SK-N-SH treated with all-trans-retinoic acid at 6 μM for 48 hours (cell line): ENCODE data around the gene DYNC1I1.

ENCODE experiments used
- ATAC-seq: fragments of 200-7000 bp; cut with Tn5 transposase; 3 replicates; pipeline ENCODE4 v1.9.1; 2020; ENCODE audit warnings: mild to moderate bottlenecking, moderate library complexity
- ARNTL ChIP-seq: fragments of 450-650 bp; formaldehyde crosslinking; IDR thresholded peaks from 2 replicates; pipeline ENCODE4 v1.5.0; 2020; ENCODE audit warnings: low read depth, mild to moderate bottlenecking, moderate library complexity, borderline replicate concordance
- BACH2 ChIP-seq: fragments of 250-450 bp; sonication (Bioruptor Pico); IDR thresholded peaks from 2 replicates; pipeline ENCODE4 v1.9.0; 2021; ENCODE audit warnings: mild to moderate bottlenecking, borderline replicate concordance
- CSDC2 ChIP-seq: fragments of 250-450 bp; sonication (Bioruptor Pico); IDR thresholded peaks from 2 replicates; pipeline ENCODE4 v1.5.0; 2020; ENCODE audit warnings: mild to moderate bottlenecking, moderate library complexity
- CSRNP3 ChIP-seq: fragments of 250-450 bp; sonication (Bioruptor Pico); IDR thresholded peaks from 2 replicates; pipeline ENCODE4 v1.5.1; 2021; ENCODE audit warnings: mild to moderate bottlenecking, moderate library complexity
- ESRRG ChIP-seq: fragments of 250-450 bp; sonication (Bioruptor Pico); IDR thresholded peaks from 2 replicates; pipeline ENCODE4 v1.6.1; 2021; ENCODE audit warnings: mild to moderate bottlenecking
- GLIS3 ChIP-seq: fragments of 250-450 bp; sonication (Bioruptor Pico); IDR thresholded peaks from 2 replicates; pipeline ENCODE4 v1.5.0; 2020; ENCODE audit warnings: mild to moderate bottlenecking, moderate library complexity
- ISL1 ChIP-seq: fragments of 250-450 bp; sonication (Bioruptor Pico); IDR thresholded peaks from 2 replicates; pipeline ENCODE4 v2.1.2; 2022; ENCODE audit warnings: mild to moderate bottlenecking, moderate library complexity
- OSR1 ChIP-seq: fragments of 250-450 bp; sonication (Bioruptor Pico); IDR thresholded peaks from 2 replicates; pipeline ENCODE4 v1.8.0; 2022; ENCODE audit warnings: moderate library complexity, mild to moderate bottlenecking, inconsistent platforms
- POU6F1 ChIP-seq: fragments of 250-450 bp; sonication (Bioruptor Pico); IDR thresholded peaks from 2 replicates; pipeline ENCODE4 v1.8.0; 2021; ENCODE audit warnings: low read depth, mild to moderate bottlenecking, moderate library complexity, borderline replicate concordance
- PPARA ChIP-seq: fragments of 250-450 bp; sonication (Bioruptor Pico); IDR thresholded peaks from 2 replicates; pipeline ENCODE4 v1.5.0; 2020; ENCODE audit warnings: mild to moderate bottlenecking, borderline replicate concordance
- RARB ChIP-seq: fragments of 250-450 bp; sonication (Bioruptor Pico); IDR thresholded peaks from 2 replicates; pipeline ENCODE4 v1.8.0; 2021; ENCODE audit warnings: mild to moderate bottlenecking, moderate library complexity
- SNAI2 ChIP-seq: fragments of 250-450 bp; sonication (Bioruptor Pico); IDR thresholded peaks from 2 replicates; pipeline ENCODE4 v1.5.0; 2020; ENCODE audit warnings: mild to moderate bottlenecking, moderate library complexity
- TCF4 ChIP-seq: fragments of 250-450 bp; sonication (Bioruptor Pico); IDR thresholded peaks from 2 replicates; pipeline ENCODE4 v1.8.0; 2021; ENCODE audit warnings: mild to moderate bottlenecking, moderate library complexity, borderline replicate concordance
- TOX ChIP-seq: fragments of 250-450 bp; sonication (Bioruptor Pico); IDR thresholded peaks from 2 replicates; pipeline ENCODE4 v1.8.0; 2021; ENCODE audit warnings: mild to moderate bottlenecking, moderate library complexity, borderline replicate concordance
- TSHZ2 ChIP-seq: fragments of 250-450 bp; sonication (Bioruptor Pico); IDR thresholded peaks from 2 replicates; pipeline ENCODE4 v1.5.0; 2020; ENCODE audit warnings: mild to moderate bottlenecking, moderate library complexity
- ZC3H10 ChIP-seq: fragments of 250-450 bp; sonication (Bioruptor Pico); IDR thresholded peaks from 2 replicates; pipeline ENCODE4 v1.5.1; 2021; ENCODE audit warnings: mild to moderate bottlenecking, moderate library complexity
- ZFP30 ChIP-seq: fragments of 450-650 bp; formaldehyde crosslinking; IDR thresholded peaks from 2 replicates; pipeline ENCODE4 v1.5.0; 2022; ENCODE audit warnings: mild to moderate bottlenecking, moderate library complexity
- ZNF565 ChIP-seq: fragments of 450-650 bp; formaldehyde crosslinking; conservative IDR thresholded peaks from 2 replicates; pipeline ENCODE4 v1.5.0; 2020; ENCODE audit warnings: low read depth, mild to moderate bottlenecking, moderate library complexity
- ZNF70 ChIP-seq: fragments of 450-650 bp; formaldehyde crosslinking; IDR thresholded peaks from 2 replicates; pipeline ENCODE4 v1.5.0; 2020; ENCODE audit warnings: mild to moderate bottlenecking, moderate library complexity
- ZNF8 ChIP-seq: fragments of 450-650 bp; formaldehyde crosslinking; IDR thresholded peaks from 2 replicates; pipeline ENCODE4 v1.5.0; 2020; ENCODE audit warnings: mild to moderate bottlenecking, moderate library complexity
- TF ChIP-seq, protein P1 (sequence below): fragments of 250-450 bp; sonication (Bioruptor Pico); IDR thresholded peaks from 2 replicates; pipeline ENCODE4 v1.5.1; 2020; ENCODE audit warnings: low read depth, mild to moderate bottlenecking, moderate library complexity
- TF ChIP-seq, protein P2 (sequence below): fragments of 250-450 bp; sonication (Bioruptor Pico); IDR thresholded peaks from 2 replicates; pipeline ENCODE4 v1.8.0; 2020; ENCODE audit warnings: mild to moderate bottlenecking, moderate library complexity, borderline replicate concordance

DYNC1I1 gene

DNA sequence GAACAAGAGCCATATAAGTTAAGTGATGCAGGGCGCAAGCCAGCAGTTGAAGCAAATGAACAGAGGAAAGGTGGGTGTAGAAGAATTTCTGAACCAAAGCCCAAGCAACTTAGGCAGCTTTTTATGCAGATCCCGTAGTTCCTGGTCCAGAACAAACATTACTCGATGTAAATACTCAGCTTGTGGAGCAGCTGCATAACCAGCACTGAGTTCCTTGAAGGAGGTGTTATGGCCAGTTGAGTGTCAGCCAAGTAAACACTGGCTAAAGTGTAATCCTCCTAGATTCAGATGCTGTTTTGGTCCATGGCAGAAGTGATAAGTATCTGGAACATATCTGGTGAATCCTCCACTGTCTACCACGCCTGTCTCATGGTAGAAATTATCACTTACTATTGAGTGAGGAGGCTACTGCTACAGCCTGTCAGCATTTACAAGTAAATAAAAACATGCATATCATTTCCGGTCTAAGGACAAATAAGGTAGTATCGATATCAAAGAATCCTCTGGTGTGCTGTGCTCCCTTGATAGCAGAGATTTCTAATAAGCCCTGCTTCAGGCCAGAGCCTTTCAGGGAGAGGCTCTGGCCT, 213.9 kb downstream of the DYNC1I1 start:
- no peak for ATAC-seq

DNA sequence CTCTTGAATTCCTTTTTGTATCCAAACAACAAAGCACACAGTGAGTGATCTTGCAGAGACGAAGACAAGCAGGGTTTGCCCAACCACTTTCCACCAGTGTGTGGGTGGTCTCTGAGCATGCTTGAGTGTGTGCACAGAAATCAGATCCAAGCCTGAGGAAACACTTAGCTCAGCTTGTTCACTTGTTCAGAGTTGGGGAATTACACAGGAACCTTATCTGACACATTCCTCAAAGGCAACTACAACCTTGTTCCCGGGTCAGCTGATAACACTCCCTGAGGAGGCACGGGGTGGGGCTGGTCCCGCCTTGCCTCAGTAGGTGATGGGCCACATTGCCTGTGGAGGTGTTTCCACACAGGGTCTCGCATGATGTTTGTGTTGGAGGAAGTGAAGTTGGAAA, 216.9 kb downstream of the DYNC1I1 start:
- ATAC-seq, result no peak
- no peak for TF ChIP-seq BACH2 (CRISPR knock-in tag)
- no peak for TF ChIP-seq ZNF565 (CRISPR knock-in tag)
- TF ChIP-seq TOX (CRISPR knock-in tag), result no peak
- TF ChIP-seq, all 23 proteins: peak for 0

More for the DNA sequence above, 213.9 kb downstream of the DYNC1I1 start:
- TF ChIP-seq ISL1 (no peak), ZNF70 (CRISPR knock-in tag) (no peak), ZC3H10 (no peak)

DNA sequence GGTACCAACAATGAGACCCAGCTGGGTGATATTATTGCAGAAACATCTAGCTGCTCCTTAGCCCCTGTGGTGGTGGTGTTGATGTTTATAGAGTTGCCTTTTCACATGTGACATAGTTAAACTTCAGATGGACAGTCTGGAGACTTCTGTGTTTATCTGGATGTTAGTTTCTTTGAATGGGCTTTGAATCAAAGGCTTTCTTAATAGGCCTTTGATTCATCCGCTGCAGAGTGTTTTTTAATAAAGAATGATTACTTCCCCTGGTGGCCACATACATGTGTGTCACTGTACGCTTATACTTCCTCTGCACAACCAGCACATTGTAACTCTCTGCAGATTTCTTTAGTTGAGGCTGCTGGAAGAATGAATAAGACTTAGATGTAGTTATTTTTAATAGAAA, 221.0 kb downstream of the DYNC1I1 start:
- TF ChIP-seq ZNF565 (CRISPR knock-in tag) (no peak), ZNF70 (CRISPR knock-in tag) (no peak), ZFP30 (CRISPR knock-in tag) (no peak), PPARA (no peak), TCF4 (CRISPR knock-in tag) (no peak), BACH2 (CRISPR knock-in tag) (no peak), SNAI2 (no peak), CSDC2 (CRISPR knock-in tag) (no peak), ISL1 (no peak), POU6F1 (CRISPR knock-in tag) (no peak), ARNTL (CRISPR knock-in tag) (no peak), ZNF8 (CRISPR knock-in tag) (no peak)
- TF ChIP-seq, protein P1, sequence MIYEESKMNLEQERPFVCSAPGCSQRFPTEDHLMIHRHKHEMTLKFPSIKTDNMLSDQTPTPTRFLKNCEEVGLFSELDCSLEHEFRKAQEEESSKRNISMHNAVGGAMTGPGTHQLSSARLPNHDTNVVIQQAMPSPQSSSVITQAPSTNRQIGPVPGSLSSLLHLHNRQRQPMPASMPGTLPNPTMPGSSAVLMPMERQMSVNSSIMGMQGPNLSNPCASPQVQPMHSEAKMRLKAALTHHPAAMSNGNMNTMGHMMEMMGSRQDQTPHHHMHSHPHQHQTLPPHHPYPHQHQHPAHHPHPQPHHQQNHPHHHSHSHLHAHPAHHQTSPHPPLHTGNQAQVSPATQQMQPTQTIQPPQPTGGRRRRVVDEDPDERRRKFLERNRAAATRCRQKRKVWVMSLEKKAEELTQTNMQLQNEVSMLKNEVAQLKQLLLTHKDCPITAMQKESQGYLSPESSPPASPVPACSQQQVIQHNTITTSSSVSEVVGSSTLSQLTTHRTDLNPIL (CRISPR knock-in tag), result no peak
- ATAC-seq, result 0 out of 3 replicates have a peak, but pooled peaks have one; percentile 36

DNA sequence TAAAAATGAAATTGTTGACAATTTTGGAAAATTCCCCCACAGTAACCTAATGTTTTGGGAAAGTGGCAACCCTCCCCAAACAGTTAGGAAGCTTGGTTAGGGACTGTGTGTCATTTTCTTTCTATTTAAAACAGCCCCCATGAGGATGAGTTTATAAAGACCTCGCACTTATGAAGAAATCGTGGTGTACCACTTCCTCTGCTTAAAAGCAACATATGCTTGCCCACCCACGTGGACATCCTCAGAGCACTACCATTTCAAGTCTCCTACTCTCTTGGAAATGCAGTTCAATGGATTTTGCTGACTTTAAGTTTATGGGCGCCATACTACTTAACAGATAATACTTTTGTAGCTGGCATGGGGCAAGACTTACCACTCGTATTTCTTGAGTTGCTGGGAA, 223.8 kb downstream of the DYNC1I1 start:
- no peak for ATAC-seq

More for the DNA sequence above, 223.8 kb downstream of the DYNC1I1 start:
- TF ChIP-seq BACH2 (CRISPR knock-in tag) (no peak), ZC3H10 (no peak), PPARA (no peak), RARB (no peak), OSR1 (CRISPR knock-in tag) (no peak), ZNF70 (CRISPR knock-in tag) (no peak), ZNF565 (CRISPR knock-in tag) (no peak), TSHZ2 (CRISPR knock-in tag) (no peak), ZFP30 (CRISPR knock-in tag) (no peak), SNAI2 (no peak), POU6F1 (CRISPR knock-in tag) (no peak), GLIS3 (CRISPR knock-in tag) (no peak), ARNTL (CRISPR knock-in tag) (no peak), TCF4 (CRISPR knock-in tag) (no peak), ZNF8 (CRISPR knock-in tag) (no peak), CSRNP3 (CRISPR knock-in tag) (no peak), ESRRG (no peak)
- TF ChIP-seq, protein P2, sequence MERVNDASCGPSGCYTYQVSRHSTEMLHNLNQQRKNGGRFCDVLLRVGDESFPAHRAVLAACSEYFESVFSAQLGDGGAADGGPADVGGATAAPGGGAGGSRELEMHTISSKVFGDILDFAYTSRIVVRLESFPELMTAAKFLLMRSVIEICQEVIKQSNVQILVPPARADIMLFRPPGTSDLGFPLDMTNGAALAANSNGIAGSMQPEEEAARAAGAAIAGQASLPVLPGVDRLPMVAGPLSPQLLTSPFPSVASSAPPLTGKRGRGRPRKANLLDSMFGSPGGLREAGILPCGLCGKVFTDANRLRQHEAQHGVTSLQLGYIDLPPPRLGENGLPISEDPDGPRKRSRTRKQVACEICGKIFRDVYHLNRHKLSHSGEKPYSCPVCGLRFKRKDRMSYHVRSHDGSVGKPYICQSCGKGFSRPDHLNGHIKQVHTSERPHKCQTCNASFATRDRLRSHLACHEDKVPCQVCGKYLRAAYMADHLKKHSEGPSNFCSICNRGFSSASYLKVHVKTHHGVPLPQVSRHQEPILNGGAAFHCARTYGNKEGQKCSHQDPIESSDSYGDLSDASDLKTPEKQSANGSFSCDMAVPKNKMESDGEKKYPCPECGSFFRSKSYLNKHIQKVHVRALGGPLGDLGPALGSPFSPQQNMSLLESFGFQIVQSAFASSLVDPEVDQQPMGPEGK (CRISPR knock-in tag), result no peak
- TF ChIP-seq, protein P1 (CRISPR knock-in tag), result no peak
